Calu3 (cell line): ENCODE data around the gene UTS2R. TPM values are rescaled to one million over a fixed set of nuclear protein-coding genes. Genes with fewer than 3 reads are reported as not detected.

Source experiments
- Bru-seq: library from RNA; stranded (reverse); fragments of 400-500 nt; gene quantifications from one replicate; lab custom pipeline; 2021; lab: Mats Ljungman, UMichigan
- BruChase-seq, 2 experiments: library from RNA; stranded (reverse); fragments of 400-500 nt; gene quantifications; one replicate each; lab custom pipeline; 2021; lab: Mats Ljungman, UMichigan
- BruUV-seq: library from RNA; stranded (reverse); fragments of 400-500 nt; replicated peaks from 2 replicates; lab custom pipeline; 2021; lab: Mats Ljungman, UMichigan
- CTCF ChIA-PET: fragments of 300-600 bp; sonication (Branson Sonifier 250); formaldehyde crosslinking; loops from one replicate; lab custom pipeline; 2022; ENCODE audit warnings: antibody characterized with exemption; lab: Charles Lee
- DNase-seq: peaks from one replicate; pipeline ENCODE4 v3.0.0; 2022
- H3K27ac Mint-ChIP-seq: one replicate; pipeline ENCODE4 v1.8.0; 2022; ENCODE audit warnings: mixed read lengths; ENCODE audit not compliant: unreplicated experiment
- H3K27me3 Mint-ChIP-seq: one replicate; pipeline ENCODE4 v1.8.0; 2022; ENCODE audit warnings: mixed read lengths; ENCODE audit not compliant: unreplicated experiment
- H3K36me3 Mint-ChIP-seq: one replicate; pipeline ENCODE4 v1.8.0; 2022; ENCODE audit warnings: mild to moderate bottlenecking, moderate library complexity, mixed read lengths; ENCODE audit not compliant: insufficient read depth, unreplicated experiment
- H3K4me1 Mint-ChIP-seq: one replicate; pipeline ENCODE4 v1.8.0; 2022; ENCODE audit warnings: mild to moderate bottlenecking, low read depth, mixed read lengths; ENCODE audit not compliant: unreplicated experiment
- H3K4me3 Mint-ChIP-seq: one replicate; pipeline ENCODE4 v1.8.0; 2022; ENCODE audit warnings: mild to moderate bottlenecking, low read depth, moderate library complexity, mixed read lengths; ENCODE audit not compliant: unreplicated experiment
- H3K9me3 Mint-ChIP-seq: one replicate; pipeline ENCODE4 v1.8.0; 2022; ENCODE audit warnings: low read depth, mixed read lengths; ENCODE audit not compliant: unreplicated experiment
- CTCF ChIP-seq: fragments of 200-600 bp; IDR thresholded peaks from one replicate; pipeline ENCODE4 v1.8.0; 2022; ENCODE audit warnings: antibody characterized with exemption; ENCODE audit not compliant: unreplicated experiment
- intact Hi-C: fragments of 100-400 bp; cut with micrococcal nuclease; formaldehyde crosslinking; loops from one replicate; pipeline ENCODE4 v1.10.0; 2022; ENCODE audit not compliant: unreplicated experiment
- long read RNA-seq: library from polyadenylated mRNA; stranded (forward); transcript quantifications from one replicate; pipeline ENCODE4 v2.0.0, GENCODE V29; 2022
- total RNA-seq: library from RNA; stranded (reverse); gene quantifications from 2 replicates; pipeline ENCODE4 v1.2.3, GENCODE V29; 2022

UTS2R gene
- total RNA-seq (not detected in 2 replicates), Bru-seq, nascent RNA (not detected), BruChase-seq, experiment 1, labeled RNA remaining after a 6-hour chase (not detected), BruChase-seq, experiment 2, labeled RNA remaining after a 2-hour chase (not detected)
- long read RNA-seq, result 0 reads

- intact Hi-C loops, result no loop called here
- no peak for TF ChIP-seq CTCF
- Mint-ChIP-seq H3K27ac (no peak within 1 kb of the TSS), H3K4me1 (no peaks in the 10 kb centered on the region), H3K36me3 (no peaks in the 10 kb centered on the region), H3K4me3 (no peak within 1 kb of the TSS), H3K27me3 (peaks cover 28% of the 10 kb centered on the region), H3K9me3 (no peaks in the 10 kb centered on the region)
- BruUV-seq, result no TSS peak
- DNase-seq, result no peak
- CTCF ChIA-PET, result no interaction called here
Measured at GRCh38 chr17:82371333-82372248, at the start of gene UTS2R. Gene UTS2R, plus strand, starts transcription at chr17:82371765. Its CDS starts 2,560 bp downstream, at chr17:82374325.

- DNase-seq, result no peak
- peaks cover 10% of the 10 kb centered on the region for H3K36me3 Mint-ChIP-seq
- CTCF ChIA-PET, result interaction anchor here (0.6 kb wide), 1 partner anchor 143 kb away, joined by 5 read pairs; no protein-coding TSS in a partner anchor
- no peak overlapping the region for H3K27ac Mint-ChIP-seq
- intact Hi-C loops, result loop anchor here (10.0 kb wide), 1 partner anchor 77 kb away; no protein-coding TSS in a partner anchor
- peaks cover 9% of the 10 kb centered on the region for H3K4me1 Mint-ChIP-seq
- H3K9me3 Mint-ChIP-seq, result no peaks in the 10 kb centered on the region
- no peak for TF ChIP-seq CTCF
- H3K27me3 Mint-ChIP-seq, result peaks cover 19% of the 10 kb centered on the region
- no TSS peak for BruUV-seq
- no peak overlapping the region for H3K4me3 Mint-ChIP-seq
Measured at GRCh38 chr17:82321947-82322466, 49.6 kb upstream of the UTS2R start.

GRCh38 chr17:82322526-82323453, 48.8 kb upstream of the UTS2R start:
- intact Hi-C loops, result loop anchor here (10.0 kb wide), 1 partner anchor 78 kb away; no protein-coding TSS in a partner anchor
- no peak for TF ChIP-seq CTCF
- no TSS peak for BruUV-seq
- Mint-ChIP-seq H3K9me3 (no peaks in the 10 kb centered on the region), H3K27ac (no peak overlapping the region), H3K36me3 (peaks cover 10% of the 10 kb centered on the region), H3K4me3 (no peak overlapping the region), H3K4me1 (peaks cover 9% of the 10 kb centered on the region), H3K27me3 (peaks cover 18% of the 10 kb centered on the region)
- CTCF ChIA-PET, result interaction anchor here (0.6 to 1.1 kb wide), 4 partner anchors 24 to 154 kb away, joined by 3 to 5 read pairs (median 4); no protein-coding TSS in a partner anchor
- DNase-seq, result no peak
